HG03575 (cell line): ENCODE results near the gene MIF.
"Not testable (repeated sequence)": the region's sequence is repeated elsewhere in the genome, so short reads cannot be mapped to it uniquely, and the experiment has no call there.

ENCODE experiments used
- ATAC-seq: cut with Tn5 transposase; IDR thresholded peaks from one replicate; pipeline ENCODE4 v1.9.1; 2021; ENCODE audit not compliant: unreplicated experiment, insufficient number of reproducible peaks, low FRiP score; ENCODE audit errors: extremely low read depth

Gene MIF

DNA sequence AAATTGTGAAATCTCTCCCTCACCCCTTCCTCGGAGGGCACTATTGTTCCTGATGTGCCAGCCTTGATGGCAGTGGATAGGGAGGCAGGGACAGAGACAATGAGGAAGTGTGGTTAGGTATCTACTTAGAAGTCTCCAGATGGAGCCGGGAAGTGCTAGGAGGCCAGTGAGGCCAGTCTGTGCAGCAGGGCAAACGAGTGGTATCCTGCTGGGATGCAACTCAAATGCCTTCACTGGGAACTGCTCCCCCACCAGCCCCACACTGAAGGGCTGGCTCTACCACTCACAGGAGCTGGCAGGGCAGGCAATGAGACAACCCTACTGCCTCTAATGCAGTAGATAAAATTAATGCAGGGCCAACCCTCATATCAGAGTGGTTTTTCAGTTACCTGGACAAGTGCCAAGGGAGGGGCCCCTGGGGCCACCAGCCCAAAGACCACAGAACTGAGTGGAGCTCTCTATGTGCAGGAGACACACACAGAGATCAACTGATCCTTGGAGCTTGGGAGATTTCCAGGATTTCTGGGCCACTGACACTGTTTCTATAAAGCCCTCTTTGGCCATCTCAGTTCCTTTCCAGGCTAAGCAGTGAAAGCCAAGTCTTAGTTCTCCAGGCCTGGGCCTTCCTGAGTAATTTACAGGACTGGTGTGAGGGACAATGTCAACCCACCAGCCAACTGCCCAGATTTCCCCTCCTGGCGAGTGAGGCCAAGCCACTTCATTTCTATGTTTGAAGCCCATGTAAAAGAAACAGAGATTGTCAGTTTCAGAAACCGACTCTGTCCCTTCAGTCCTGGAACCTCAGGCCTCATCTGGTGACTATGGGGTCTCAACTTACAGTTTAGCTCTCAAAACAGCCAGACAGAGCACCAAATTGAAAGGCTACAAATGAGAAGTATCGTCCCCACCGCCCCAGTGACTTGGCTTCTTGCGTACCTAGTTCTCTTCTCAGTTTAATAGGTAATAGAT, 4.1 kb downstream of the MIF start:
- ATAC-seq: no peak

GRCh38 chr22:23899042-23899745, 5.0 kb downstream of the MIF start:
- no peak for ATAC-seq

DNA sequence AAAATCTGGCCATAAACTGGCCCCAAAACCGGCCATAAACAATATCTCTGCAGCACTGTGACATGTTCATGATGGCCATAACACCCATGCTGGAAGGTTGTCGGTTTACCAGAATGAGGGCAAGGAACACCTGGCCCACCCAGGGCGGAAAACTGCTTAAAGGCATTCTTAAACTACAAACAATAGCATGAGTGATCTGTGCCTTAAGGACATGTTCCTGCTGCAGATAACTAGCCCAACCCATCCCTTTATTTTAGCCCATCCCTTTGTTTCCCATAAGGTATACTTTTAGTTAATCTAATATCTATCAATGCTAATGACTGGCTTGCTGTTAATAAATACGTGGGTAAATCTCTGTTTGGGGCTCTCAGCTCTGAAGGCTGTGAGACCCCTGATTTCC, 6.0 kb downstream of the MIF start:
- ATAC-seq: not testable (repeated sequence)

DNA sequence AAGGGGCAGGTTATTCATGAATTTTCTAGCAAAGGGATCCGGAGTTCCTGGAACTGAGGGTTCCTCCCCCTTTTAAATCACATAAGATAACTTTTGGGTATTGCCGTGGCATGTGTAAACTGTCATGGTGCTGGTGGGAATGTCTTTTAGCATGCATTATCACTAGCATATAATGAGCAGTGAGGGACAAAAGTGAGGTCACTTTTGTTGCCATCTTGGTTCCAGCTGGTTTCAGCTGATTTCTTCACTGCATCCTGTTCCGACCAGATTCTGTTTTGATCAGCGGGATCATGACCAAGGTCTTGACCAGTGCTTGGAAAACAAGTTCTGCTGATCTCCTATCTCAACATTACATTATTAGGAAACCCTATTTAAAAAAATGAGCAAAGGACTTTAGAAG, 7.4 kb downstream of the MIF start:
- ATAC-seq: no peak

DNA sequence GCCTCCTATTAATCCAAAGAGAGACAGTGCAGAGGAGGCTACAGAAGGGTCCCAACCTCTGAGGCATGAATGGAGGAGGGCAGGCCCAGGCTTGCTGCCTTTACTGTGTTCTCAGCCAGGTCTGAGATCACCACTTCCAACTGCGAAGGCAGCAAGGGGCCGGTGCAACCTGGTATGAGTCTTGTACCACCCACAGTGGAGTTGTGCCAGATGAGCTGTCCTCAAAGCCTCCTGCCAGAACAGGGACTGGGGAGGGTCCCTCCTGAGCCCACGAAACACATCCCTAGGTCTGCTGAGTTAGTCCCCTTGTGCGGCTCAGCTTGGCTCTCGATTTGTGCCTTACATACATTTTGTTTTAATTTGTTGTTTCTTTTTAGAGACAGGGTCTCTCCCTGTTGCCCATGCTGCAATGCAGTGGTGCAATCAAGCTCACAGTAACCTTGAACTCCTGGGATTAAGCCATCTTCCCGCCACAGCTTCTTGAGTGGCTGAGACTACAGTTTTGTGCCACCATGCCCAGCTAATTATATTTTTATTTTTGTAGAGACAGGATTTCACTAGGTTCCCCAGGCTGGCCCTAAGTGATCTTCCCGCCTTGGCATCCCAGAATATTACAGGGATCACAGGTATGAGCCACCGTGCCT, 9.3 kb downstream of the MIF start:
- no peak for ATAC-seq

- no peak for ATAC-seq
These were observed 10.5 kb downstream of the MIF start for GRCh38 chr22:23904573-23905254.

DNA sequence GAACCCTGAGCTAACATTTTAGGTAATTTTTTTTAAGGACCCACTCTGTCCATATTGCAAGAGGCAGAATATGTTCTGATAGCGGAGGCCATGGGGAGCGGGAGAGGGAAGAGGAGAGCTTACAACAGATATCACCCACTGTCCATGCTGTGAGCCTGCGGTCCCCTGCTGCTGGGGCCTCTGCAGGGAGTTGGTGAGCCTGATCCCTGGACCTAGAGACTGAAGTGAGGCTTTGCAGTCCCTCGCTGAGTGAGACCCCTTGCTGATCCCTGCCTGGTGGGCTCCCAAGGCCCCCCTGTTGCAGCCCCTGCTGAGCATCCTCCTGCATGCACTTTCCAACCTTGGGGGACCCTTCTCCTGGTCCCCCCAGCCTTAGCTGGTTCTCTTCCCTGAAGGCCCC, 12.5 kb downstream of the MIF start:
- no peak for ATAC-seq

GRCh38 chr22:23907423-23907822, 13.2 kb downstream of the MIF start:
- not testable (repeated sequence) for ATAC-seq

DNA sequence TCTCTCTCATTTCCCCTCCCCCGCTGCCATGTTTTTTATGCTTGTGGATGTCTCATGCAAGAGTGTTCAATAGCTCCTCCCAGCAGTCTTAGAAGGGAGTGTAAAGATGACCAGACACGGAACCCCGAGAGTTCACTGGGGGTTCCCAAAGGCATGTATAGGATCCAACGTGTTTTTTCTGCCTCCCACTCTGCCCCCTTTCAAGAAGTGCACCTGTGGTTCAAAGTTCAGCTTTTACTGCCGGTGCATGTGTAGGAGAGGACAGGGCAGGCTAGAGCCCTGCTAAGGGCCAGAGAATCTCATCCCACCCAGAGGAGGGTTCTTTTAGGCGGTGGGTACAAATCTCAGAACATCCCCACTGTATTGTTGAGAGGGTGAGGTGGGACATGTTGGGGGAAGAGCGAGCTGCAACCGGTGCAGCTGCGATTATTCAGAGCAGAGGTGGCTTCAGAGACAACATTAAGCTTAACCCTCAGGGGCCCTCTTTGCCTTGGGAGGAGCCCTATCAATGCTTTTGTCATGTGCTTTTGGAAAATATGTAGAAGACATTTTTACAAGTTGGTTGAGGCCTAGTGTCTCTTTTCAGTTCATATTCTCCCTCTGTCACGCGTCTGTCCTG, 14.5 kb downstream of the MIF start:
- no peak for ATAC-seq

- ATAC-seq: no peak
These were observed 15.2 kb downstream of the MIF start for GRCh38 chr22:23909296-23909898.

- ATAC-seq: no peak
These were observed 16.5 kb downstream of the MIF start for GRCh38 chr22:23910496-23911190.

GRCh38 chr22:23911318-23911980, 17.3 kb downstream of the MIF start:
- no peak for ATAC-seq

- ATAC-seq: no peak
These were observed 18.2 kb downstream of the MIF start for GRCh38 chr22:23912293-23912903.

- ATAC-seq: no peak
These were observed 19.1 kb downstream of the MIF start for GRCh38 chr22:23913306-23913660.

GRCh38 chr22:23913661-23914353, 19.6 kb downstream of the MIF start:
- peak; percentile 64 for ATAC-seq

- ATAC-seq: no peak
These were observed 21.1 kb downstream of the MIF start for GRCh38 chr22:23915290-23915689.

GRCh38 chr22:23920267-23920611, 26.1 kb downstream of the MIF start:
- not testable (repeated sequence) for ATAC-seq
